ENCODE measurements around the gene CMKLR1.

CMKLR1 gene

GRCh38 chr12:108255252-108255602 is 83.9 kb downstream of the CMKLR1 start:
- DNase-seq, result no peak

- no peak for DNase-seq
Observed at GRCh38 chr12:108254517-108255251, 84.4 kb downstream of the CMKLR1 start.

- DNase-seq, result no peak
Observed at GRCh38 chr12:108254030-108254429, 85.1 kb downstream of the CMKLR1 start.

- no peak for DNase-seq
Observed at GRCh38 chr12:108253540-108253939, 85.6 kb downstream of the CMKLR1 start.

- no peak for DNase-seq
Observed at GRCh38 chr12:108252523-108252922, 86.6 kb downstream of the CMKLR1 start.

- no peak for DNase-seq
Observed at GRCh38 chr12:108248011-108248410, 91.1 kb downstream of the CMKLR1 start.

- no peak for DNase-seq
Observed at GRCh38 chr12:108247130-108247529, 92.0 kb downstream of the CMKLR1 start.

- no peak for DNase-seq
Observed at GRCh38 chr12:108241986-108242703, 97.0 kb downstream of the CMKLR1 start.

GRCh38 chr12:108240928-108241327 is 98.2 kb downstream of the CMKLR1 start:
- no peak for DNase-seq

- no peak for DNase-seq
Observed at GRCh38 chr12:108240027-108240785, 98.9 kb downstream of the CMKLR1 start.

GRCh38 chr12:108239378-108239777 is 99.7 kb downstream of the CMKLR1 start:
- no peak for DNase-seq

- no peak for DNase-seq
Observed at GRCh38 chr12:108238474-108238873, 100.6 kb downstream of the CMKLR1 start.

All from activated CD4-positive, CD25-positive, alpha-beta regulatory T cell treated with anti-CD3 and anti-CD28 coated beads, Interleukin-2, amount 50 U/mL, for 72 hours (primary cell).